NCI-H2171 treated with DMSO at 0.1 percent for 48 hours (cell line): ENCODE measurements around the gene HLA-DQA2.
A peak's percentile ranks its signal among the peaks of the same experiment; 100 is the strongest.
"Not testable (repeated sequence)": the region's sequence is repeated elsewhere in the genome, so short reads cannot be mapped to it uniquely, and the experiment has no call there.

Experiments
- DNase-seq: peaks from one replicate; lab custom pipeline; 2025; lab: John Stamatoyannopoulos, UW

The HLA-DQA2 gene

GRCh38 chr6:32741031-32741960 is at the start of gene HLA-DQA2:
HLA-DQA2 (plus strand) TSS chr6:32741391; CDS start chr6:32741444, 53 bp downstream.
- no peak for DNase-seq

GRCh38 chr6:32692019-32692418 is 49.2 kb upstream of the HLA-DQA2 start:
- no peak for DNase-seq

DNA sequence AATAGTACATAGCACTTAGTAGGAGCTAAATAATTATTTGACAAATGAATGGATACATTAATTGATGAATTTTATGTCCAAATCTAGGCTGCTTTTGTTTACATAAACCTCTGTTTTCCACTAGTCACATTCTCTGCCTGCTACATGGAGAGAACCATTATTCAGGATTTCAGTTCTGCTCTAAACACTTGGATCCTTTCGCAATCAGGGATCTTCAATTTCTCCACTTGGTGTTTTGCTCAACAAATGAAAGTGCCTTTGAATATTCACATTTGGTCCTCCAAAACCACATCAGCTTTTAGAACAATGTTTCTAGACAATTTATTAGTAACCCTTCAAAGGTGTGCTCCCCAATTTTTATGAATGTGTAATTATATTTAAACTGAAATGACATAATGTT is 44.2 kb upstream of the HLA-DQA2 start:
- DNase-seq: no peak

- peak; percentile 45 for DNase-seq
These were observed 40.7 kb upstream of the HLA-DQA2 start for GRCh38 chr6:32700391-32701040.

GRCh38 chr6:32703347-32703746 is 37.8 kb upstream of the HLA-DQA2 start:
- DNase-seq: no peak

GRCh38 chr6:32705164-32705563 is 36.0 kb upstream of the HLA-DQA2 start:
- not testable (repeated sequence) for DNase-seq

DNA sequence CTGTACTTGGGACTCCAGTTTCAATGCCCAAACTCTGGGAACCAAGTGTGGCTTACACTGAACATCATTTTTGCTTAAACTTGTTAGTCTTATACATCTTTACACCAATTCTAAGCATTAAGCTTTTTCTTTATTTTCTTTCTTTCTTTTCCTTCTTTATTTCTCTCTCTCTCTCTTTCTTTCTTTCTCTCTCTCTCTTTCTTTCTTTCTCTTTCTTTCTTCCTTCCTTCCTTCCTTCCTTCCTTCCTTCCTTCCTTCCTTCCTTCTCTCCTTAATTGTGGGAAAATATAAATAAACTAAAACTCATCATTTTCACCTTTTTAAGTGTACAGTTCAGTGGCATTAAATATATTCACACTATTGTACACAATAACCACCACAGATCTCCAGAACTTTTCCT is 31.6 kb upstream of the HLA-DQA2 start:
- DNase-seq: no peak

DNA sequence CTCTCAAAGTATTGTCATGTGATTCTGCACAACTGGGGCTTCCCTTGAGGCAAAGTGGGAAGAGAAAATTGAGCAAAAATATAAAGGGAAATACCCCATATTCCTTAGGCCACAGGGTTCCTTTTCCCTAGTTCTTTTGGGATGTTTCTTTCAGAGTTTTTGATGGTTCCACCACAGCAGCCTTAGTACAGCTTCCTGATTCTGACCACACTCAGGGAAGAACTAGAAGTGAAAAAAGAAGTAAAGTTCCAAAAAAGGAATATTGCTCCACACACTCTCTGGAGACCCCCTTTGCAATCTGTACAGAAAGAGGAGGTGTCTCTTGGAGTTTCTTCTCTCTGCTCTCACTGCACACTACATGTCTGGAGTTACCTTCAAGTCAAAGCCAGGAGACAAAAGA is 27.9 kb upstream of the HLA-DQA2 start:
- DNase-seq: no peak

GRCh38 chr6:32716396-32716795 is 24.8 kb upstream of the HLA-DQA2 start:
- DNase-seq: no peak

DNA sequence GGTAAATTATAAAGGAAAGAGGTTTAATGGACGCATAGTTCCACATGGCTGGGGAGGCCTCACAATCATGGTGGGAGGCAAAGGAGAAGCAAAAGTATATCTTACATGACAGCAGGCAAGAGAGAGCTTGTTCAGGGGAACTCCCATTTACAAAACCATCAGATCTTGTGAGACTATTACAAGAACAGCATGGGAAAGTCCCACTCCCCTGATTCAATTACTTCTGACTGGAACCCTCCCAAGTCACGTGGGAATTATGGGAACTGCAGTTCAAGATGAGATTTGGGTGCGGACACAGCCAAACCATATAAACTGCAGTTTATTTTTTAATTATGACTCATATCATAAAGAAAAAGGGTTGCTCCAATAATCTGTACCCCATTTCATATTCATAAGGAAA is 22.3 kb upstream of the HLA-DQA2 start:
- DNase-seq: no peak

DNA sequence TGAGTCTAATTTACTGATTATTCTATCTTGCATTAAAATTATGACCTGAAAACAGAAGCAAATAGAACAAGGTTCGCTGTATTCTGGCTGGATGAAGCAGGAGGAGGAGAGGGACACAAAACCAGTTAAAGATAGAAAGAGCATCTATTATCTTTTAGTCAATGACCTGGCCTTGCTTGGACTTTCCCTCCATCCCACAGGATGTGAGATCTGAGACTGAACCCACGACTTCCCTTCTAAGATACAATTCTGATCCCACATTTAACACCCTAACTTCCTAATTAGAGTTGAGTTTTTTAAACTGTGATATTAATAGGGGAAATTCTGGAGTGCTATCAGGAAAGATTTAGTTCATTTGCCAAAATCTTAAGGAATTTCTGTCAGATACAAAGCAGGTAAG is 3.1 kb upstream of the HLA-DQA2 start:
- no peak for DNase-seq

DNA sequence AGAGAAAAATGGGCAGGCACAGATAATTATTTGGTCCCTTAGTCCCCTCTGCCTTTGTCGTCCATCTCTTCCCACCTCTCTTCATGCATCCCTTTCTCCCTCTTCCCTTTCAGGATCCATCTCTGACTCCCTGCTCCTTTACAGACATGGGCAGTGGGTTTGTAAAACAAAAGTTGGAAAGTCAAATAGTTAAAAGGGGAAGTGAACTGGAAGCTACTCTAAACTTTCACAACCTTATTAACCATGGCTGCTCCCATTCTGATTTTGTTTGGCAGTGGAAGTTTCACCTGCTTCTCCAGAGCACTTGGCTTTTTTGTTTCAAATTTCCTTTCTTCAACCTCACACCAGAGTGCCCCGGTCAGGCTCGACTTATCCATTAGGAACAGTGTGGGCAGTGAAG is 1.2 kb downstream of the HLA-DQA2 start:
- DNase-seq: no peak

DNA sequence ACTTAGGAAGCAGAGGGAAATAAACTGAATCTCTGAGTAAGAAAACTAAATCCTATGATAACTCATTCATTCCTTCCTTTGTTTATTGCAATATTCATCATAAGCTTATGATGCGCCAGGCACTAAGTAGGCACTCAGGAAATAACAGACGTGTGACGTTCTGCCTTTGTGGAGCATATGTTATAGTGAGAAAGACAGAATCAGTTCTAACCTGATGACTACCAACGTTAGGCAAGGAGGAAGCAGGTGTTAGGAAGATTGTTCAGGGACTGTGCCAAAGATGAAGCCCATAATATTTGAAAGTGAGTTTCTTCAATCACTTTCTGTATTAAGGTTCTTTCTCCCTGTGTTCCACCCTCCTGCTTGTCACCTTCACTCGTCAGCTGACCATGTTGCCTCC is 3.6 kb downstream of the HLA-DQA2 start:
- DNase-seq: no peak

DNA sequence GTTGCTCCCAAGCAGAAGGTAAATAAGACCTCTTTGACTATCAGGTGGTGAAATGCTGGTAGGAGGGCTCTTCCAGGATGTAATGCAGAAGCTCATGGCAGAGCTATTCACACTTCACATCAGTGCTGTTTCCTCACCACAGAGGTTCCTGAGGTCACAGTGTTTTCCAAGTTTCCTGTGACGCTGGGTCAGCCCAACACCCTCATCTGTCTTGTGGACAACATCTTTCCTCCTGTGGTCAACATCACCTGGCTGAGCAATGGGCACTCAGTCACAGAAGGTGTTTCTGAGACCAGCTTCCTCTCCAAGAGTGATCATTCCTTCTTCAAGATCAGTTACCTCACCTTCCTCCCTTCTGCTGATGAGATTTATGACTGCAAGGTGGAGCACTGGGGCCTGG is 4.5 kb downstream of the HLA-DQA2 start:
- not testable (repeated sequence) for DNase-seq

GRCh38 chr6:32752580-32752979 is 11.4 kb downstream of the HLA-DQA2 start:
- no peak for DNase-seq

GRCh38 chr6:32759669-32760068 is 18.5 kb downstream of the HLA-DQA2 start:
- DNase-seq: no peak

DNA sequence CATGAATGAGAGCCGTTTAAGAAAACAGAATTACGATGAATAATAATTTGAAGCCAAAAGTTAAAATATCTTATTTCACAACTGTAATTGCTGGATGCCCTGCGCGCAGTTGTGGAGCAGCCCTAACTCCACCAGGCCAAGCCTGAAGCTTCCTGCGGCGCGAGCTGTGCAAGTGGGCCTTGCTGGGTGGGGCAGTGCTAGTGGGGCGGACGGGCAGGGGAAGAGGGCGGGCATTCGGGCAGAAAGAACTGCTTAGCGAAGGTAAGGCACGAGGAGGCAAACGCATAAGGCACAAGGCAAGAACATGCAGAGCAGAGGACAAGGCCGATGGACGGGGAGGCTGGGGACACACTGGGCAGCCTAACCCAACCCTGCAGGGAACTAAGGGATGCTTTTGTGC is 19.9 kb downstream of the HLA-DQA2 start:
- no peak for DNase-seq

DNA sequence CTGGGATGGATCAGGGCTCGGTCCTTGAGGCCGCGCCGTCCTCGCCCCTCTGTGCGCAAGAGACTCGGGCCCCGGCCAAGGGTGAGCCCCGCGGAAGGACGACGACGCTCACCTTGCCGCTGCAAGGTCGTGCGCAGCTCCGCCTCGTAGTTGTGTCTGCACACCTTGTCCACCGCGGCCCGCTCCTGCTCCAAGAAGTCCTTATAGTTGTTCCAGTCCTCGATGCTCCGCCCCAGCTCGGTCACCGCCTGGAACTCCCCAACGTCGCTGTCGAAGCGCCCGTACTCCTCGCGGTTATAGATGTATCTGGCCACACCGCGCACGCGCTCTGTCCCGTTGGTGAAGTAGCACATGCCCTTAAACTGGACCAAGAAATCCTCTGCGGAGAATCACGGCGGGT is 20.4 kb downstream of the HLA-DQA2 start:
- no peak for DNase-seq

GRCh38 chr6:32763421-32763820 is 22.2 kb downstream of the HLA-DQA2 start, which contains the start of gene HLA-DQB2:
HLA-DQB2 (minus strand) TSS chr6:32763532; CDS start chr6:32763470, 62 bp downstream.
- DNase-seq: no peak

- DNase-seq: no peak
These were observed 22.9 kb downstream of the HLA-DQA2 start for GRCh38 chr6:32764048-32764447.

DNA sequence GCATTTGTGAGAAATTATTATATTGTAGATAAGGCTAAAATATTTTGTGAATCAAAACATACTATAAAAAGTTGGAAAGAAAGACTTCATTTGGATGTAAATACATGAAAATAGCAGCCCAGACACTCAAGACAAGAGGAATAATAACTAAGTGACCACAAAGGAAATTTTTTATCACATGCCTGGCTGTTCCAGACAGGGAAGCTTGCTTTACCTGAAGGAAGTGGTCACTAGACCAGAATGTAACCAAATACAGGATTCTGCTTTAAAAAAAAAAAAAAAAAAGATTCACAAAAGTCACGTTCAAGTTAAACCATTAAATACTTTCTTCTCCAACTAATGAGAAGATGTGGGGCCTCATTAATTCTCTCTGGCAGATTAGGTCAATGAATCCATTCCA is 31.5 kb downstream of the HLA-DQA2 start:
- no peak for DNase-seq

DNA sequence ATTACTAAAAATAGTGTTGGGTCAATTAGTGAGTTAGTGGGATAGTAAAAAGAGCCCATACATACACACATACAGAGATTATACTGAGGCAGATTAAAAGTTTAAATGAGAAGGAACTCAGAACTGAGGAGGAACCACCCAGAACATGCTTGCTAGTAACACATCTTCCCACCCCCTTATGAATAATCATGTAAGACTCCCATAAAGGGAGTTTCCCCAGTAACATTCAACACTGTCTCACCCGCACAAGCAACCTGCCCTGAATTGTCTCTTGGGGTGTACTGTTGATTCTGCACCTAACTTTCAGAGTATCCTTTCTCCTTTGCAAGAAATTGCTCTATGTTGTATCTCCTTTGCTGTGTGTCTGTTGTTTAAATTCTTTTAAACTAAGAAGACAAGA is 33.2 kb downstream of the HLA-DQA2 start:
- DNase-seq: no peak

GRCh38 chr6:32775071-32775470 is 33.9 kb downstream of the HLA-DQA2 start:
- DNase-seq: no peak
